HFFc6 (cell line): Measurements from ENCODE around the gene NR3C2. TPM values are rescaled to one million over a fixed set of nuclear protein-coding genes. Genes with fewer than 3 reads are reported as not detected.

ENCODE experiments used
- DNase-seq: peaks from one replicate; pipeline ENCODE4 v3.0.0-alpha.2; 2018
- H3K27ac Mint-ChIP-seq: 2 replicates; pipeline ENCODE4 v1.8.0; 2020; ENCODE audit warnings: mild to moderate bottlenecking, mixed read lengths
- H3K27me3 Mint-ChIP-seq: 2 replicates; pipeline ENCODE4 v1.8.0; 2021; ENCODE audit warnings: mild to moderate bottlenecking, moderate library complexity, mixed read lengths; ENCODE audit not compliant: insufficient read depth
- H3K36me3 Mint-ChIP-seq: 2 replicates; pipeline ENCODE4 v1.8.0; 2021; ENCODE audit warnings: low read depth, mixed read lengths
- H3K4me1 Mint-ChIP-seq: 2 replicates; pipeline ENCODE4 v1.8.0; 2020; ENCODE audit warnings: low read depth, mixed read lengths
- H3K4me3 Mint-ChIP-seq: 2 replicates; pipeline ENCODE4 v1.8.0; 2020; ENCODE audit warnings: mild to moderate bottlenecking, moderate library complexity, mixed read lengths
- H3K9me3 Mint-ChIP-seq: 2 replicates; pipeline ENCODE4 v1.8.0; 2020; ENCODE audit warnings: mild to moderate bottlenecking, mixed read lengths
- CTCF ChIP-seq: fragments of 200-600 bp; sonication (generic); IDR thresholded peaks from 2 replicates; pipeline ENCODE4 v1.5.0; 2021; ENCODE audit warnings: antibody characterized with exemption, mild to moderate bottlenecking
- total RNA-seq, 6 experiments: library from RNA; stranded (reverse); fragmentation: NEBNext Ultra II Directional; extraction: Animal tissue kit (Norgen Biotek cat#: 25700); gene quantifications; 2 replicates in 1 of 6; 3 replicates in 5 of 6; pipeline ENCODE4 v1.2.3, GENCODE V29; 2021

The NR3C2 gene
- total RNA-seq, 6 experiments from 2014 or later: 0.07 to 0.26 (median 0.11) TPM

DNA sequence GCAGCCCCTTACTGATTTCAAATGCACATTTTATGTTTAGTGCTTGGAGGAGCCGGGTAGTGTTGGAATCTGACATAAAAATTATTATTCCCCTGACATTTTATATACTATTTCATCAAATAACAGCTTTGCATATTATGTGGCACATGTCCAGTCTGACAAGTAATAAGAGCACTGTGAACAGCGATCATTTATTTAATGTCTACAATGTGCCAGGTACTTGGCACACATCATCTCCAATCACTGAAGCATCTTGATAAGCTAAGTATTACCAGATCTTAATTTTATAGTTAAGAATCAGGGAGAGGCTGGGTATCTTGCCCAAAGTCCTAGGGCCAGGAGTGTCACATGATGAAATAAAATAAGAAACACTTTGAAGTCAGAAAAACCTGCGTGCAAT, 197.2 kb downstream of the NR3C2 start:
- Mint-ChIP-seq H3K36me3 (no peaks in the 10 kb centered on the region), H3K4me3 (no peak overlapping the region), H3K27ac (no peak overlapping the region), H3K9me3 (peaks cover 4% of the 10 kb centered on the region; the same call in 1 of the 2 replicates), H3K4me1 (no peaks in the 10 kb centered on the region), H3K27me3 (no peaks in the 10 kb centered on the region)
- DNase-seq: no peak
- TF ChIP-seq CTCF: no peak

GRCh38 chr4:148243837-148244236, 198.4 kb downstream of the NR3C2 start:
- H3K4me1 Mint-ChIP-seq: no peaks in the 10 kb centered on the region
- no peak overlapping the region for H3K27ac Mint-ChIP-seq
- TF ChIP-seq CTCF: no peak
- H3K9me3 Mint-ChIP-seq: peaks cover 4% of the 10 kb centered on the region; the same call in 1 of the 2 replicates
- DNase-seq: no peak
- no peaks in the 10 kb centered on the region for H3K36me3 Mint-ChIP-seq
- H3K4me3 Mint-ChIP-seq: no peak overlapping the region
- H3K27me3 Mint-ChIP-seq: no peaks in the 10 kb centered on the region

DNA sequence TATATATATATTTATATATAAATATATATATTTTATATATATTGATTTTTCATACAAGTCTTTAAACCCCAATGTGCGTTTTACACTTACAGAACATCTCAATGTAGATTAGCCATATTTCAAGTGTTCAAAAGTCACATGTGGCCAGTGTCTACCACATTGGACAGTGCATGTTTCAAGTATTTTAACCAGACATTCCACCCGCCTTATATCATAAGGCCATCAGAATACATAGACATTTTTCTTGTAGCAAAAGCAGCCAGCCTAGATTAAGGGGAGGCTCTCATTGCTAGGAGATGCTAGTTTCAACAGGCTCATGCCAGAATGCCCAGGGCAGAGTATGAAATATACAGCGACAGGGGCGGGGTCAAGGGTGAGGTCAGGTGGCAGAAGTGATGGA, 202.0 kb downstream of the NR3C2 start:
- Mint-ChIP-seq H3K27me3 (peaks cover 2% of the 10 kb centered on the region), H3K4me1 (no peaks in the 10 kb centered on the region), H3K36me3 (no peaks in the 10 kb centered on the region), H3K9me3 (peaks cover 4% of the 10 kb centered on the region; the same call in 1 of the 2 replicates), H3K27ac (no peak overlapping the region), H3K4me3 (no peak overlapping the region)
- no peak for DNase-seq
- TF ChIP-seq CTCF: no peak

GRCh38 chr4:148239494-148239985, 202.7 kb downstream of the NR3C2 start:
- Mint-ChIP-seq H3K27me3 (peaks cover 2% of the 10 kb centered on the region), H3K9me3 (peaks cover 4% of the 10 kb centered on the region; the same call in 1 of the 2 replicates), H3K4me3 (no peak overlapping the region), H3K4me1 (no peaks in the 10 kb centered on the region), H3K36me3 (no peaks in the 10 kb centered on the region), H3K27ac (no peak overlapping the region)
- DNase-seq: no peak
- TF ChIP-seq CTCF: no peak

GRCh38 chr4:148238811-148239493, 203.3 kb downstream of the NR3C2 start:
- TF ChIP-seq CTCF: no peak
- H3K27ac Mint-ChIP-seq: no peak overlapping the region
- peaks cover 2% of the 10 kb centered on the region for H3K27me3 Mint-ChIP-seq
- no peaks in the 10 kb centered on the region for H3K36me3 Mint-ChIP-seq
- DNase-seq: no peak
- H3K4me1 Mint-ChIP-seq: no peaks in the 10 kb centered on the region
- H3K9me3 Mint-ChIP-seq: peaks cover 4% of the 10 kb centered on the region; the same call in 1 of the 2 replicates
- no peak overlapping the region for H3K4me3 Mint-ChIP-seq
